Nephron progenitor cell (in vitro differentiated cells): Measurements from ENCODE around the gene KIR3DL3.
"Not testable (repeated sequence)": the region's sequence is repeated elsewhere in the genome, so short reads cannot be mapped to it uniquely, and the experiment has no call there.

ENCODE experiments used
- DNase-seq: peaks from one replicate; pipeline ENCODE4 v3.0.0; 2021
- H3K27ac Mint-ChIP-seq: 2 replicates; pipeline ENCODE4 v1.8.0; 2021; ENCODE audit warnings: mild to moderate bottlenecking, moderate library complexity, mixed read lengths
- H3K27me3 Mint-ChIP-seq: 2 replicates; pipeline ENCODE4 v1.8.0; 2021; ENCODE audit warnings: mild to moderate bottlenecking, low read depth, mixed read lengths; ENCODE audit not compliant: poor library complexity
- H3K36me3 Mint-ChIP-seq: 2 replicates; pipeline ENCODE4 v1.8.0; 2021; ENCODE audit warnings: low read depth, mixed read lengths
- H3K4me1 Mint-ChIP-seq: 2 replicates; pipeline ENCODE4 v1.8.0; 2021; ENCODE audit warnings: mixed read lengths
- H3K4me3 Mint-ChIP-seq: 2 replicates; pipeline ENCODE4 v1.8.0; 2021; ENCODE audit warnings: mild to moderate bottlenecking, moderate library complexity, mixed read lengths
- H3K9me3 Mint-ChIP-seq: 2 replicates; pipeline ENCODE4 v1.8.0; 2021; ENCODE audit warnings: mild to moderate bottlenecking, moderate library complexity, mixed read lengths
- CTCF ChIP-seq: fragments of 200-600 bp; sonication (generic); IDR thresholded peaks from 2 replicates; pipeline ENCODE4 v1.5.0; 2021; ENCODE audit warnings: antibody characterized with exemption

Gene KIR3DL3

GRCh38 chr19:54725321-54725720 lies 1.1 kb downstream of the KIR3DL3 start:
- DNase-seq = no peak
- Mint-ChIP-seq H3K9me3 (peaks cover 97% of the 10 kb centered on the region), H3K4me1 (no peaks in the 10 kb centered on the region), H3K36me3 (peaks cover 4% of the 10 kb centered on the region), H3K27ac (no peak overlapping the region), H3K27me3 (no peaks in the 10 kb centered on the region), H3K4me3 (no peak overlapping the region)
- TF ChIP-seq CTCF = no peak

GRCh38 chr19:54727562-54727961 lies 3.3 kb downstream of the KIR3DL3 start:
- Mint-ChIP-seq H3K4me1 (no peaks in the 10 kb centered on the region), H3K36me3 (peaks cover 4% of the 10 kb centered on the region), H3K27me3 (no peaks in the 10 kb centered on the region), H3K4me3 (no peak overlapping the region), H3K27ac (no peak overlapping the region), H3K9me3 (peaks cover 96% of the 10 kb centered on the region)
- no peak for DNase-seq
- TF ChIP-seq CTCF = no peak

GRCh38 chr19:54728167-54728566 lies 3.9 kb downstream of the KIR3DL3 start:
- Mint-ChIP-seq H3K36me3 (peaks cover 4% of the 10 kb centered on the region), H3K9me3 (peaks cover 96% of the 10 kb centered on the region), H3K27me3 (no peaks in the 10 kb centered on the region), H3K4me1 (no peaks in the 10 kb centered on the region), H3K27ac (no peak overlapping the region), H3K4me3 (no peak overlapping the region)
- TF ChIP-seq CTCF = no peak
- DNase-seq = no peak

GRCh38 chr19:54729416-54730188 lies 5.4 kb downstream of the KIR3DL3 start:
- peaks cover 94% of the 10 kb centered on the region for H3K9me3 Mint-ChIP-seq
- H3K36me3 Mint-ChIP-seq = peaks cover 4% of the 10 kb centered on the region
- no peak overlapping the region for H3K4me3 Mint-ChIP-seq

GRCh38 chr19:54731191-54731590 lies 6.9 kb downstream of the KIR3DL3 start:
- peaks cover 94% of the 10 kb centered on the region for H3K9me3 Mint-ChIP-seq
- no peaks in the 10 kb centered on the region for H3K27me3 Mint-ChIP-seq
- H3K36me3 Mint-ChIP-seq = peaks cover 4% of the 10 kb centered on the region
- H3K4me1 Mint-ChIP-seq = no peaks in the 10 kb centered on the region
- no peak overlapping the region for H3K4me3 Mint-ChIP-seq
- no peak overlapping the region for H3K27ac Mint-ChIP-seq
- no peak for TF ChIP-seq CTCF
- no peak for DNase-seq

More at GRCh38 chr19:54729416-54730188, 5.4 kb downstream of the KIR3DL3 start:
- H3K27ac Mint-ChIP-seq = no peak overlapping the region
- no peaks in the 10 kb centered on the region for H3K4me1 Mint-ChIP-seq
- no peak for TF ChIP-seq CTCF
- no peak for DNase-seq
- H3K27me3 Mint-ChIP-seq = no peaks in the 10 kb centered on the region

- H3K4me1 Mint-ChIP-seq, H3K27ac Mint-ChIP-seq, H3K36me3 Mint-ChIP-seq, H3K4me3 Mint-ChIP-seq, DNase-seq, H3K27me3 Mint-ChIP-seq: not testable (repeated sequence)
- peaks cover 93% of the 10 kb centered on the region for H3K9me3 Mint-ChIP-seq
Observed at GRCh38 chr19:54738306-54738705, 14.1 kb downstream of the KIR3DL3 start, which contains the start of gene KIR2DL3. TSS of gene KIR2DL3 (plus strand) at chr19:54738513. CDS start at chr19:54738546, 33 bp downstream.
